Measurements from ENCODE around the gene RNF217. TPM values are rescaled to one million over a fixed set of nuclear protein-coding genes. Genes with fewer than 3 reads are reported as not detected.

RNF217 gene
- polyA plus RNA-seq, 1 donor (not counting 4 experiments of a cell fraction or from before 2014, with no cell fraction given), result 44.0 TPM

DNA sequence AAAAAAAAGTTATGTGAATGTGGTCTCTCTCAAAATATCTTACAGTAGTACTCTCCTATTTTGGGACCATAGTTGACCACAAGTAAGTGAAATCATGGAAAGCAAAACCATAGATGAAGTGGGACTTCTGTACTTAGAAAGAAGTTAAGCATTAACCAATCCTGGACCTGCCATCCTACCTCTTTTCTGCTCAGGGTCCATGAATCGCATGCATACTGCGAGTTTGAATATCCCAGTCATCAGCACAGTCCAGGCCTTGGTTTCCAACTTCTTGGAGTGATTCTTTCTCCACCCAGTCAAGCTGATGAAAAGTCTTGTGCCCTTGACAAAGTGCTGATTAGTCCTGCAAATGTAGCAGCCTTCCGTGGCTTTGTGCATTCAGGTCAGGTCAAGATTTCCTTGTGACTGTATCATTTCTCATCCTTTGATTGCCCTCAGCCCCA, 46.0 kb downstream of the RNF217 start:
- Histone ChIP-seq H3K27me3 (ENCODE audit: control insufficient read depth, extremely low read depth, insufficient read depth, low read length) (no peaks in the 10 kb centered on the region), H2AFZ (ENCODE audit: control insufficient read depth, low read length) (no peak overlapping the region), H3K36me3 (ENCODE audit: control insufficient read depth in 2 of 2, extremely low read depth in 1 of 2, insufficient read depth in 2 of 2, low read length in 2 of 2) (peaks cover 0 to 4% of the 10 kb centered on the region in 2 experiments), H3K9me3 (ENCODE audit: control insufficient read depth, low read depth, low read length) (no peaks in the 10 kb centered on the region), H3K4me2 (ENCODE audit: control insufficient read depth, extremely low read depth, insufficient read depth, low read depth, low read length) (no peak overlapping the region), H3K9me1 (ENCODE audit: control insufficient read depth, extremely low read depth, insufficient read depth, low read length) (no peaks in the 10 kb centered on the region), H3K27ac (ENCODE audit: control insufficient read depth, insufficient read depth, low read length) (no peak overlapping the region), H3K9ac (ENCODE audit: control insufficient read depth, extremely low read depth, insufficient read depth, low read length) (no peak overlapping the region), H4K20me1 (ENCODE audit: control insufficient read depth, extremely low read depth, insufficient read depth, low read length) (no peaks in the 10 kb centered on the region), H3K4me3 (ENCODE audit: control insufficient read depth in 2 of 3, extremely low read depth in 1 of 3, insufficient read depth in 2 of 3, low read depth in 1 of 3, low read length in 3 of 3) (no peak overlapping the region), H3K4me1 (ENCODE audit: control insufficient read depth, extremely low read depth, insufficient read depth, low read length) (peaks cover 27% of the 10 kb centered on the region), H3K79me2 (ENCODE audit: control insufficient read depth, insufficient read depth, low read length) (peaks cover 36% of the 10 kb centered on the region)
- TF ChIP-seq, protein P1, sequence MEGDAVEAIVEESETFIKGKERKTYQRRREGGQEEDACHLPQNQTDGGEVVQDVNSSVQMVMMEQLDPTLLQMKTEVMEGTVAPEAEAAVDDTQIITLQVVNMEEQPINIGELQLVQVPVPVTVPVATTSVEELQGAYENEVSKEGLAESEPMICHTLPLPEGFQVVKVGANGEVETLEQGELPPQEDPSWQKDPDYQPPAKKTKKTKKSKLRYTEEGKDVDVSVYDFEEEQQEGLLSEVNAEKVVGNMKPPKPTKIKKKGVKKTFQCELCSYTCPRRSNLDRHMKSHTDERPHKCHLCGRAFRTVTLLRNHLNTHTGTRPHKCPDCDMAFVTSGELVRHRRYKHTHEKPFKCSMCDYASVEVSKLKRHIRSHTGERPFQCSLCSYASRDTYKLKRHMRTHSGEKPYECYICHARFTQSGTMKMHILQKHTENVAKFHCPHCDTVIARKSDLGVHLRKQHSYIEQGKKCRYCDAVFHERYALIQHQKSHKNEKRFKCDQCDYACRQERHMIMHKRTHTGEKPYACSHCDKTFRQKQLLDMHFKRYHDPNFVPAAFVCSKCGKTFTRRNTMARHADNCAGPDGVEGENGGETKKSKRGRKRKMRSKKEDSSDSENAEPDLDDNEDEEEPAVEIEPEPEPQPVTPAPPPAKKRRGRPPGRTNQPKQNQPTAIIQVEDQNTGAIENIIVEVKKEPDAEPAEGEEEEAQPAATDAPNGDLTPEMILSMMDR (optimal IDR thresholded peaks at IDR 0.05 in 1 of 3, IDR thresholded peaks at IDR 0.05 in 1 of 3, conservative IDR thresholded peaks at IDR 0.05 in 1 of 3; ENCODE audit: extremely low read depth in 1 of 3, insufficient read depth in 2 of 3, low read length in 3 of 3), result no peak
- TF ChIP-seq EZH2 (IDR thresholded peaks at IDR 0.05; ENCODE audit: low read length), result no peak
- FAIRE-seq (peak; percentile 75), DNase-seq (ENCODE audit: low read depth, low spot score) (no peak)
- dilution Hi-C loops (cut with MboI; ENCODE audit: extremely low pct_ligation_motif_present, low sequenced_read_pairs), result no loop called here

DNA sequence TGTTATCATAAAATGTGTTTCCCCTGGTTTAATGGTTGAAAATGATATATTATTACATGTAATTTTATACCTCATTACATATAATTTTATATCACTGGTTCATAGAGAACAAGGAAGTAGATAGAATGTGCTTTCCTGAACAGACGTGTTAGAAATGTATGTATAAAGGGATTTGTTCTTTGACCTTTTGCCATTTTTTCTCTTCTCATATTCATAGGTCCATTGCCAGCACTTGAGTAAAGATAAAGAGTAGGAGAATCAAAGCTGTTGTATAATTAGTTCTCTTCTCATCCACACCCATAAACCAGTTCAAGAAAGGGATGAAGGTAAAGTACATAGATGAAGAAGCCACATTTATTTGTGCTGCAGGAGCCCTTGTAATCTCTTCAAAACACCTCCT, 46.7 kb downstream of the RNF217 start:
- no peaks in the 10 kb centered on the region for H3K27me3 ChIP-seq (ENCODE audit: control insufficient read depth, extremely low read depth, insufficient read depth, low read length)
- H3K27ac ChIP-seq (ENCODE audit: control insufficient read depth, insufficient read depth, low read length), result no peak overlapping the region
- H3K9me1 ChIP-seq (ENCODE audit: control insufficient read depth, extremely low read depth, insufficient read depth, low read length), result no peaks in the 10 kb centered on the region
- H3K9me3 ChIP-seq (ENCODE audit: control insufficient read depth, low read depth, low read length), result no peaks in the 10 kb centered on the region
- H3K9ac ChIP-seq (ENCODE audit: control insufficient read depth, extremely low read depth, insufficient read depth, low read length), result no peak overlapping the region
- DNase-seq (ENCODE audit: low read depth, low spot score) (no peak), FAIRE-seq (no peak)
- no peak overlapping the region for H3K4me3 ChIP-seq (ENCODE audit: control insufficient read depth in 2 of 3, extremely low read depth in 1 of 3, insufficient read depth in 2 of 3, low read depth in 1 of 3, low read length in 3 of 3)
- H3K36me3 ChIP-seq (ENCODE audit: control insufficient read depth in 2 of 2, extremely low read depth in 1 of 2, insufficient read depth in 2 of 2, low read length in 2 of 2), result peaks cover 0 to 4% of the 10 kb centered on the region in 2 experiments
- dilution Hi-C loops (cut with MboI; ENCODE audit: extremely low pct_ligation_motif_present, low sequenced_read_pairs), result no loop called here
- TF ChIP-seq, protein P1 (optimal IDR thresholded peaks at IDR 0.05 in 1 of 3, IDR thresholded peaks at IDR 0.05 in 1 of 3, conservative IDR thresholded peaks at IDR 0.05 in 1 of 3; ENCODE audit: extremely low read depth in 1 of 3, insufficient read depth in 2 of 3, low read length in 3 of 3), result no peak
- no peak for TF ChIP-seq EZH2 (IDR thresholded peaks at IDR 0.05; ENCODE audit: low read length)
- H4K20me1 ChIP-seq (ENCODE audit: control insufficient read depth, extremely low read depth, insufficient read depth, low read length), result no peaks in the 10 kb centered on the region
- H3K4me1 ChIP-seq (ENCODE audit: control insufficient read depth, extremely low read depth, insufficient read depth, low read length), result peaks cover 34% of the 10 kb centered on the region
- H2AFZ ChIP-seq (ENCODE audit: control insufficient read depth, low read length), result no peak overlapping the region
- H3K4me2 ChIP-seq (ENCODE audit: control insufficient read depth, extremely low read depth, insufficient read depth, low read depth, low read length), result no peak overlapping the region
- peaks cover 34% of the 10 kb centered on the region for H3K79me2 ChIP-seq (ENCODE audit: control insufficient read depth, insufficient read depth, low read length)
